PC-9 (cell line): ENCODE data around the gene ZDHHC9. TPM values are rescaled to one million over a fixed set of nuclear protein-coding genes. Genes with fewer than 3 reads are reported as not detected.

Source experiments
- BruUV-seq: library from RNA; stranded (reverse); fragments of 400-500 nt; replicated peaks from 2 replicates; lab custom pipeline; 2021; lab: Mats Ljungman, UMichigan
- CTCF ChIA-PET: fragments of 300-600 bp; sonication (Branson Sonifier 250); formaldehyde crosslinking; loops from one replicate; lab custom pipeline; 2022; ENCODE audit warnings: antibody characterized with exemption; lab: Charles Lee
- POLR2A ChIA-PET: fragments of 300-600 bp; sonication (Branson Sonifier 250); formaldehyde crosslinking; loops from one replicate; lab custom pipeline; 2022; ENCODE audit warnings: antibody characterized with exemption; ENCODE audit not compliant: unreplicated experiment; lab: Charles Lee
- DNase-seq, 2 experiments: peaks; one replicate each; pipeline versions ENCODE4 v3.0.0 to v3.0.0-alpha.2; 2015 to 2022; ENCODE audit warnings: mixed read lengths in 1 of 2
- H2AFZ ChIP-seq: fragments of 200-600 bp; sonication (generic); 2 replicates; pipeline ENCODE4 v1.8.1; 2017; ENCODE audit warnings: antibody characterized with exemption
- H3F3A ChIP-seq: fragments of 200-600 bp; sonication (generic); 2 replicates; pipeline ENCODE4 v1.8.1; 2017; ENCODE audit warnings: antibody characterized with exemption, mild to moderate bottlenecking, low read depth; ENCODE audit not compliant: insufficient read depth
- H3K27ac ChIP-seq: fragments of 200-600 bp; sonication (generic); 2 replicates; pipeline ENCODE4 v1.6.1; 2016; ENCODE audit warnings: mixed run types
- H3K27me3 ChIP-seq: fragments of 200-600 bp; sonication (generic); 2 replicates; pipeline ENCODE4 v1.6.1; 2016; ENCODE audit warnings: low read depth, mixed run types; ENCODE audit not compliant: insufficient read depth
- H3K36me3 ChIP-seq: fragments of 200-600 bp; sonication (generic); 2 replicates; pipeline ENCODE4 v1.6.1; 2016; ENCODE audit warnings: low read depth, mixed run types
- H3K4me1 ChIP-seq: fragments of 200-600 bp; sonication (generic); replicated peaks from 2 replicates; pipeline ENCODE4 v1.6.1; 2016; ENCODE audit warnings: mixed run types; ENCODE audit not compliant: insufficient read depth
- H3K4me2 ChIP-seq: fragments of 200-600 bp; sonication (generic); 2 replicates; pipeline ENCODE4 v1.6.1; 2017; ENCODE audit warnings: mixed run types
- H3K4me3 ChIP-seq: fragments of 200-600 bp; sonication (generic); 2 replicates; pipeline ENCODE4 v1.6.1; 2016; ENCODE audit warnings: mixed run types
- H3K79me2 ChIP-seq: fragments of 200-600 bp; sonication (generic); 2 replicates; pipeline ENCODE4 v1.6.1; 2017; ENCODE audit warnings: low read depth, mixed run types
- H3K9me2 ChIP-seq: fragments of 200-600 bp; sonication (generic); 2 replicates; pipeline ENCODE4 v1.8.1; 2017; ENCODE audit warnings: mild to moderate bottlenecking; ENCODE audit not compliant: insufficient read depth
- H3K9me3 ChIP-seq: fragments of 200-600 bp; sonication (generic); 2 replicates; pipeline ENCODE4 v1.8.1; 2016; ENCODE audit warnings: low read depth; ENCODE audit not compliant: insufficient read depth
- H4K20me1 ChIP-seq: fragments of 200-600 bp; sonication (generic); 2 replicates; pipeline ENCODE4 v1.8.1; 2017; ENCODE audit not compliant: insufficient read depth
- CTCF ChIP-seq: fragments of 200-600 bp; sonication (generic); conservative IDR thresholded peaks from 2 replicates; pipeline ENCODE4 v1.6.1; 2017; ENCODE audit warnings: mixed run types, antibody characterized with exemption, mild to moderate bottlenecking, moderate library complexity
- EZH2 ChIP-seq: fragments of 200-600 bp; sonication (generic); IDR thresholded peaks from 2 replicates; pipeline ENCODE4 v1.8.0; 2017; ENCODE audit warnings: antibody characterized with exemption, low read depth
- intact Hi-C: fragments of 100-400 bp; cut with micrococcal nuclease; formaldehyde crosslinking; loops from one replicate; pipeline ENCODE4 v1.10.0; 2022; ENCODE audit not compliant: unreplicated experiment
- total RNA-seq: library from RNA; stranded (reverse); gene quantifications from 2 replicates; pipeline ENCODE4 v1.2.3, GENCODE V29; 2021

ZDHHC9 gene
- total RNA-seq, 1 experiment from 2014 or later: 108 TPM

- no peak for TF ChIP-seq CTCF
- TF ChIP-seq EZH2: no peak
- intact Hi-C loops: no loop called here
- no peak overlapping the region for H3K27ac ChIP-seq
- no peaks in the 10 kb centered on the region for H3K9me3 ChIP-seq
- H2AFZ ChIP-seq: no peak overlapping the region
- H3K36me3 ChIP-seq: peaks cover 31% of the 10 kb centered on the region
- CTCF ChIA-PET: no interaction called here
- H3F3A ChIP-seq: peaks cover 1% of the 10 kb centered on the region; the same call in 1 of the 2 replicates
- no peak for DNase-seq
- no peaks in the 10 kb centered on the region for H3K9me2 ChIP-seq
- H3K4me1 ChIP-seq: peaks cover 2% of the 10 kb centered on the region
- POLR2A ChIA-PET: no interaction called here
- peaks cover 51% of the 10 kb centered on the region for H4K20me1 ChIP-seq
- no TSS peak for BruUV-seq
- peaks cover 74% of the 10 kb centered on the region for H3K79me2 ChIP-seq
- no peak overlapping the region for H3K4me3 ChIP-seq
- H3K4me2 ChIP-seq: no peak overlapping the region
- no peaks in the 10 kb centered on the region for H3K27me3 ChIP-seq
Observed at GRCh38 chrX:129836827-129837226, 6.9 kb downstream of the ZDHHC9 start.

GRCh38 chrX:129833153-129833990 lies 10.3 kb downstream of the ZDHHC9 start:
- H3K9me2 ChIP-seq: no peaks in the 10 kb centered on the region
- H3K4me2 ChIP-seq: no peak overlapping the region
- H3K9me3 ChIP-seq: no peaks in the 10 kb centered on the region
- intact Hi-C loops: no loop called here
- 0 out of 2 replicates have a peak, but pooled peaks cover 7% of the 10 kb centered on the region for H3F3A ChIP-seq
- no peak overlapping the region for H3K4me3 ChIP-seq
- DNase-seq: no peak
- H4K20me1 ChIP-seq: peaks cover 50% of the 10 kb centered on the region
- H3K36me3 ChIP-seq: peaks cover 21% of the 10 kb centered on the region
- CTCF ChIA-PET: no interaction called here
- TF ChIP-seq EZH2 (no peak), CTCF (no peak)
- H3K27me3 ChIP-seq: no peaks in the 10 kb centered on the region
- H3K79me2 ChIP-seq: peaks cover 63% of the 10 kb centered on the region
- BruUV-seq: no TSS peak
- no peak overlapping the region for H3K27ac ChIP-seq
- no peak overlapping the region for H2AFZ ChIP-seq
- H3K4me1 ChIP-seq: no peaks in the 10 kb centered on the region
- POLR2A ChIA-PET: interaction anchor here (0.7 kb wide), 1 partner anchor 31 kb away, joined by 7 read pairs; no protein-coding TSS in a partner anchor

GRCh38 chrX:129831091-129831885 lies 12.4 kb downstream of the ZDHHC9 start:
- Histone ChIP-seq H3F3A (peaks cover 7% of the 10 kb centered on the region; the same call in 1 of the 2 replicates), H3K27ac (no peak overlapping the region), H3K9me2 (no peaks in the 10 kb centered on the region), H2AFZ (no peak overlapping the region), H3K4me1 (no peaks in the 10 kb centered on the region), H4K20me1 (peaks cover 34% of the 10 kb centered on the region), H3K4me2 (no peak overlapping the region), H3K36me3 (peaks cover 17% of the 10 kb centered on the region), H3K9me3 (no peaks in the 10 kb centered on the region), H3K4me3 (no peak overlapping the region), H3K27me3 (no peaks in the 10 kb centered on the region), H3K79me2 (peaks cover 45% of the 10 kb centered on the region)
- BruUV-seq: no TSS peak
- TF ChIP-seq EZH2: no peak
- no peak for TF ChIP-seq CTCF
- DNase-seq: no peak
- POLR2A ChIA-PET: interaction anchor here (0.7 kb wide), 1 partner anchor 193 kb away, joined by 4 read pairs; no protein-coding TSS in a partner anchor
- CTCF ChIA-PET: no interaction called here
- intact Hi-C loops: no loop called here
